HG03095 (cell line): ENCODE results near the gene SLC25A1.
"Not testable (repeated sequence)": the region's sequence is repeated elsewhere in the genome, so short reads cannot be mapped to it uniquely, and the experiment has no call there.

Experiments
- ATAC-seq: cut with Tn5 transposase; IDR thresholded peaks from one replicate; pipeline ENCODE4 v1.9.1; 2021; ENCODE audit warnings: moderate library complexity; ENCODE audit not compliant: unreplicated experiment

The SLC25A1 gene

GRCh38 chr22:19168088-19168890, 10.2 kb downstream of the SLC25A1 start:
- ATAC-seq = no peak

GRCh38 chr22:19167106-19167869, 11.2 kb downstream of the SLC25A1 start:
- no peak for ATAC-seq

GRCh38 chr22:19166421-19166820, 12.1 kb downstream of the SLC25A1 start:
- no peak for ATAC-seq

- ATAC-seq = no peak
These were observed 14.1 kb downstream of the SLC25A1 start for GRCh38 chr22:19164425-19164824.

- not testable (repeated sequence) for ATAC-seq
These were observed 19.9 kb downstream of the SLC25A1 start for GRCh38 chr22:19158649-19159048.

GRCh38 chr22:19156109-19156508, 22.4 kb downstream of the SLC25A1 start:
- not testable (repeated sequence) for ATAC-seq

- ATAC-seq = no peak
These were observed 25.3 kb downstream of the SLC25A1 start for GRCh38 chr22:19152942-19153883.

GRCh38 chr22:19151329-19152191, 27.0 kb downstream of the SLC25A1 start:
- no peak for ATAC-seq

- no peak for ATAC-seq
These were observed 27.8 kb downstream of the SLC25A1 start for GRCh38 chr22:19150482-19151328.

- no peak for ATAC-seq
These were observed 28.5 kb downstream of the SLC25A1 start, which contains the start of gene GSC2 for GRCh38 chr22:19149991-19150390. GSC2 (minus strand) TSS chr22:19150292; CDS start chr22:19150283, 9 bp downstream.

- no peak for ATAC-seq
These were observed 29.3 kb downstream of the SLC25A1 start for GRCh38 chr22:19149047-19149883.

GRCh38 chr22:19148417-19149046, 30.0 kb downstream of the SLC25A1 start:
- ATAC-seq = no peak

- ATAC-seq = no peak
These were observed 31.2 kb downstream of the SLC25A1 start for GRCh38 chr22:19147195-19147780.

- no peak for ATAC-seq
These were observed 32.1 kb downstream of the SLC25A1 start for GRCh38 chr22:19146215-19146968.

- no peak for ATAC-seq
These were observed 34.6 kb downstream of the SLC25A1 start for GRCh38 chr22:19143967-19144400.

- no peak for ATAC-seq
These were observed 35.3 kb downstream of the SLC25A1 start for GRCh38 chr22:19143212-19143611.

- no peak for ATAC-seq
These were observed 36.1 kb downstream of the SLC25A1 start for GRCh38 chr22:19142394-19142793.
